HG02870 (cell line): ENCODE results near the gene MTTP.
"Not testable (repeated sequence)": the region's sequence is repeated elsewhere in the genome, so short reads cannot be mapped to it uniquely, and the experiment has no call there.

ENCODE experiments used
- ATAC-seq: cut with Tn5 transposase; IDR thresholded peaks from one replicate; pipeline ENCODE4 v1.9.1; 2021; ENCODE audit warnings: mild to moderate bottlenecking, moderate library complexity; ENCODE audit not compliant: unreplicated experiment

Gene MTTP

DNA sequence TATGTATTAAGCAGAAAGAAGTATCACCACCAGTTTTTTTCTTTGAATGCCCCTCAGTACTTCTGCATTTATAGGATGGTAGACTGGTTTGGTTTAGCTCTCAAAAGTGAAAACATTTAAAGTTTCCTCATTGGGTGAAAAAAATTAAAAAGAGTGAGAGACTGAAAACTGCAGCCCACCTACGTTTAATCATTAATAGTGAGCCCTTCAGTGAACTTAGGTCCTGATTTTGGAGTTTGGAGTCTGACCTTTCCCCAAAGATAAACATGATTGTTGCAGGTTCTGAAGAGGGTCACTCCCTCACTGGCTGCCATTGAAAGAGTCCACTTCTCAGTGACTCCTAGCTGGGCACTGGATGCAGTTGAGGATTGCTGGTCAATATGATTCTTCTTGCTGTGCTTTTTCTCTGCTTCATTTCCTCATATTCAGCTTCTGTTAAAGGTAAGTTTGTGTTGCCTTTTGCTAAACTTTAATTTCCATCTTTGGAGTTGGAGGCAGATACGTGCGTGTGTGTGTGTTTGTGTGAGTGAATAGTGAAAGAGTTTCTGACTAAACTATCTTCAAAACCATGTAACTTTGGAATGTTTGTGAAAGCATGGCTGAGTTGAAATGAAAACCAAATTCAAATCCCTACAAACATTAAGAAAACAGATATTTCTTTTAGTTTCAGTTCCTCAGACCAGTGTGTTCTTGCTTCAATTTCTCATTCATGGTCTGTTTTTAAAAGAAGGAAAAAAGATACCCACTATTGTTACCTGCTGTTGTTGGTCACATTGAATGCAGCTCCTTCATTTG lies at the start of gene MTTP:
MTTP (plus strand) TSS at position 295 of the 795 bp plus-strand sequence; CDS start at position 381, 86 bp downstream.
- peak; percentile 87 for ATAC-seq

DNA sequence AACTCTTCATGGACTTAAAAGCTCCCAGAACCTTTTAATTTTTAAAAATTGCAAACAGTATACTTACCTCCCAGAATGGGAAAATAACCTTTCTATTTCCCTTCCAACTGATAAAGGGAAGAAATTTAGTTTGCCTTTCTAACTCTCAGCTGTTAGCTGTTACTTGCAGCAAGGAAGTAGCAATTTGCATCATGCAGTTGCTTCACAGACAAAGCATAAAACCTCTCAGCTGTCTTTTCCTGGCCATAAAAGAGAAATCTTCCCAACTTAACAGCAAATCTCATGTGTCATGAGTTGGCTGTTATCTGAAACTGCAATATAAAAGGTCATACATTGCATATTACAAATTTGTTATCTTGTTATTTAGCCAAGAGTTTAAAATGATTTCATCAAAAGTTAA lies 45.4 kb upstream of the MTTP start:
- ATAC-seq, result no peak

DNA sequence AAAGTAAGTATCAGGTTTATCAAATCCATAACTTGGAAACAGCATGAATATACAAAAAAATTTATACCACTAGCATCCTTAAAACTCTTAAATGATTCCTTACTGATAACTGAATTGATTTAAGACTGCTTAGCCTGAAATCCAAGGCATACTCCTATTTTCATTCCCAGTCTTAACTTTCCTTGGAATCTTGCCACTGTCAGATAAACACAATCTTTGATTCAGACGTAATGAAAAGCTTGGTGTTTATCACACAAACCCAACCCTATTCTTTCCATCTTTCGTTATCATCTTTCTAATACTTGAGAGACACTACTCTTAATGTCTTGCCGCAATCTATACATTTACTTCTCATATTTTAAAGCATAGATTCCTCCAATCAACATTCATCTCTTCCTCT lies 44.7 kb upstream of the MTTP start:
- no peak for ATAC-seq

DNA sequence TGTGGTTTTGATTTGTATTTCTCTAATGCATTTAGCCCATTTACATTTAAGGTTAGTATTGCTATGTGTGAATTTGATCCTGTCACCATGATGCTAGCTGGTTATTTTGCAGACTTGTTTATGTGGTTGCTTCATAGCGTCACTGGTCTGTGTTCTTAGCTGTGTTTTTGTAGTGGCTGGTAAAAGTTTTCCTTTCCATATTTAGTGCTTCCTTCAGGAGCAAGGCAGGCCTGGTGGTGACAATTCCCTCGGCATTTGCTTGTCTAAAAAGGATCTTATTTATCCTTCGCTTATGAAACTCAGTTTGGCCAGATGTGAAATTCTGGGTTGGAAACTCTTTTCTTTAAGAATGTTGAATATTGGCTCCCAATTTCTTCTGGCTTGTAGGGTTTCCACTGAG lies 39.9 kb upstream of the MTTP start:
- ATAC-seq, result not testable (repeated sequence)

DNA sequence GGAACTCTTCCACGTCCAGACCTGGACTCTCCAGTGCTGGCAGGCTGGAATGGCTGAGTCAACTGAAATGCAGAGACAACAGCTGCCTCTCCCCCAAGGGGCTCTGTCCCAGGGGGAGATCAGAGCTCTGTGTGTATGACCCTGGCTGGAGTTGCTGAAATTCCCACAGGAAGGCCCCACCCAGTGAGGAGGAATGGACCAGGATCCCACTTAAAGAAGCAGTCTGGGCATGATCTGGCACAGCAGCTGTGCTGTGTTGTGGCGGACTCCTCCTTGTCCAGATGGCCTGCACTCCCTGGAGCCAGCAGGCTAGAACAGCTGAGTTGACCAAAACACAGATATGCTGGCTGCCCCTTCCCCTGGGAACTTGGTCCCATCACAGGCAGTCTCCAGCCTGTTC lies 38.4 kb upstream of the MTTP start:
- no peak for ATAC-seq

DNA sequence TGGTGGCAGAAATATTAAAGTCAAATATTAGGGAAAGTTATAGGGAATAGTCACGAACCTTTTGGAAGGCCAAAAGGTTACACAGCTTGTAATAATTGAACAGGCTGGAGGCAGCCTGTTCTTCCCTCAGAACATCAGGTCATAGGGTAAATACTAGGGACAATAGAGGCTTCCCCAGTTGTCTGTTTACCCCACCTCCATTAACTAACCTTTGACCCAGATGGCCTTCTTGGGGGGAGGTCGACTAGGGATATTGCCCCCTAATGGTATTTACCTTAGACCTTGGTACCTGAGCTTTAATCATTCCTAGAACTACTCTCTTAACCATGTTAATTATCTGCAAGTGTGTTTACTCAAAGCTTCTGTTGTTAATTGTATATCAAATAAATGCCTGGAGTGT lies 37.8 kb upstream of the MTTP start:
- ATAC-seq, result no peak

DNA sequence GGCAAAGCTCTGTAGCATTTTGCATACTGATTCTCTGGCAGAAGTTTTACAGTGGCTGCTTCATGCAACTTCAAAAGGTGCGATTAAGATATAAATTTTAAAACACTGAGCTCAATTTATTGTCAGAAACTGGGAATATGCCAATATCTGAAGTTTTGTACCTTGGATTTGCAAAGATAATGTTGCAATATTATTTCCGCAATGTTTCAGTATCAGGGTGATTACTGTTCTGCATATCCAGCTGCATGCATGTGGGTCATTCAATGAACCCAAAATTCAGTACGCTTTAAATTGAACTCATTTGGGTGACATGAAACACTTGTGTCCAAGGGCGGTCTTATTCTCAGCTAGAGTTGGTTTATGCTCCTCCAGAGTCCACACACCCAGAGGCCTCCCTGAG lies 37.0 kb upstream of the MTTP start:
- no peak for ATAC-seq

DNA sequence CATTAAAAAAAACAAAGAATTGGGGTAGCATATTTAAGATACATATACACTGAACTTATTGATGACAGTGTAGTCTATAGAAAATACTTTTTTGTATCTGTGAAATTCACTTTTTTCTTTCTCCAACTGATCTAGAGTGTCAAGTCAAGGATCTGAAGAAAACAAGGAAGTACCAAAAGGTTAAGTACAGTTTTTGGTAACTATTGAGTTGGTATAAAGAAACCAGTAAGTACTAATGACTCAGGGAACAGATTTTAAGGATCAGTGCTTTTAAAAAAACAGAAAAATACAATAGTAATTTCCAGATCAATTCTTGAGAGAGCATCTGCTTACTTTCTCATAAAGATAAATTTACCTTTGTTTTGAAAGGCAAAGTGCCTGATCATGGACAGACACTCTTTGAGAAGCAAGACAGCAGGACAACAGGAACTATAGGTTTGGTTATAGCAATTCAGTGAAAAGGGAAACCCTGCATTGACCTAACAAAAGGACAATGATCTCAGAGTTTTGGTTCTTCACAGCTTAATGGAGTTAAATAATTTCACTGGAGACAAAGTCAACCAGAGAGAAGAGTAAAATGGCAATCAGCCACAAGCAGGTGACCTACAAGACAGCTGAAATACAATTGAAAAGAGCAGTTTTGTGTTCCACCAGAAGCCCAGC lies 34.2 kb upstream of the MTTP start:
- ATAC-seq, result no peak

DNA sequence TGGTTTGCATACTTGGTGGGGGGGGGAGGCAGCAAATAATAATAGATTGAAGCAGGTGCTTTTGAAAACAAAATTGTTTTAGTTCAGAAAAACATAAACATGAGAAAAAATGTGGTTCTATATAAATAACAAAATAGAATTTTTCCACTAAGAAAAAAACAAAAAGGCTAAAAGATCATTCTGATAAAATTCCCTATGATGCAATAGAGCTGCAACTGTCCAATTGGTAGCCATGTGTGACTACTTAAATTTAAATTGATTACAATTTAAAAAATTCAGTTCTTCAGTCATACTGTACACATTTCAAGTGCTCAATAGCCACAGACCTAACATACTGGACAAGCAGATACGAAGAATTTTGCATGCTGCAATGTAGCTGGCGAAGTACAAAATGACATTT lies 21.8 kb upstream of the MTTP start:
- ATAC-seq, result no peak

DNA sequence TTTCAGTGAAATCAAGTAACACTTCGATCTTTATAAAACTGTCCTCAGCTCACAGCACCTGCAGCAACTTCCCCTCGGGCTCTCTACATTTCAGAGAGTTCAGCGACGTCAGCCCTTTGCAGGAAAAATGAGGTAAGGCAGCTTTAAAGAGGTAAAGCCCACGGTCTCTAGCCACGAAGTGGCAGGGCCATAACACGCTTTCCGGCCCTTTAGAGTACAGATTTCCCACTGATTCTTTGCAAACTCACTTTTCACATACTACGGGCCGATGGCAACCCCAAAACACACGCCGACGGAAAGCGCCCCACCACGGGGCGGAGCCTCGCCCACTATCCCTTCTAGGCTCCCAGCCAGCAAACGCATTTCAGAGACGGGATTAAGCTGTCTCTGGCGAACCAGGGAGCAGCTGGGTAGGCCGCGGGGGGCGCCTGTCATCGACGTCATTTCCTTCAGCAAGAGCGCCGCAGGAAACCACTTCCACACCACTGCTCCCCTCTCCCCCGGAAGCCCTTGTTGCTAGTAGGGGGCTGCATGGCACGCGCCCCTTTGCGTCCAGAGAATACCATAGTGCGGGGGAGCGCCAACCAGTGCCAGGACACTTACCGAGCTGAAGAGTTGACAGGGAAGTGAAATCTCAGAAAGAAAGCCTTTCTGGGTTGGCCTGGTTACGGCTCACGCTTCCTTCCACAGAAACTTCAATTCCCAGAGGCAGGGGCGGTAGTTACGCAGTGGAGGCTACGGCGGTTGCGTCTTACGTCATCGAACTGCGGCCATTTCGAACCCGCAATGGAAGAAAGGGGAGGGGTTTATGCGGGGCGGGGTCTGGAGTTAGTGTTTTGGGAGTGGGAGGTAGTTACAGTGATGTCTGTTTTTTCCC lies 11.1 kb upstream of the MTTP start, which contains the start of gene TRMT10A:
TRMT10A (minus strand) TSS at position 730 of the 877 bp plus-strand sequence. CDS start 4,701 bp downstream, outside the sequence.
- peak; percentile 95 for ATAC-seq

DNA sequence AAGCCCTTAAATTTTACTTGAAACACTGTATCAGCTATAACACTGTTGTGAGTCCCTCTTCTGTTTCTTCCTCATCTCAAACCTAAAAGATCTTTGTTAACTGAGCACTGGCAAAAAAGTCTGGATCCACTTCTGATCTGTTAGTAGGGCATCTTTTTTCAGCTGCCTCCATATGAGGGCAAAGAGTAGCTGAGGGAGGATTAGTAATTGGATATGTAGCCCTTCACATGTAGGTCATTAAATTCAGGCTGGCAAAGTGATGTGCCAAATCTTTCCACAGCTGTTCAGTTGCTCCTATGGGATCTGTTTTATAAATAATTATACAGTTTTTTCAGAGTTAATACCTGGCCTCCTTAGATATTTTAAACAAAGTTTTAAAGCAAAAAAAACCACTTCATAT lies 9.7 kb upstream of the MTTP start:
- ATAC-seq, result no peak

DNA sequence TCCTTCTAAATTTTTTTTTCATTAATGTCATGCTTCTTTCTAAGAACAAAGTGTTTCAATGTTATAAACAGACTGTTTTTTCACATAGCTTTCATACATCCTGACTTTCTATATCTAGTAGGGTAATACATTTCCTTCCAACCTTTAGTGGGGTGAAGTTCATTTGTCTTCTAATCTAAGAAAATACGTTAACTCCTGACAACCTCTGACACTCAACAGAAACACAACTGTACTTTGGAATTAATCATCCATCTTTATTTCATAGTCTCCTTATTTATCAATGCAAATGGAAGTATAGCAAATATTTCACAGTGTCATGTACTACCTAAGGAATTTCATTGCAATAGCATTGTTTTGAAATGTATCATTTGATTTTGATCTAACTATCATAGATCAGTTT lies 2.7 kb upstream of the MTTP start:
- ATAC-seq, result no peak

DNA sequence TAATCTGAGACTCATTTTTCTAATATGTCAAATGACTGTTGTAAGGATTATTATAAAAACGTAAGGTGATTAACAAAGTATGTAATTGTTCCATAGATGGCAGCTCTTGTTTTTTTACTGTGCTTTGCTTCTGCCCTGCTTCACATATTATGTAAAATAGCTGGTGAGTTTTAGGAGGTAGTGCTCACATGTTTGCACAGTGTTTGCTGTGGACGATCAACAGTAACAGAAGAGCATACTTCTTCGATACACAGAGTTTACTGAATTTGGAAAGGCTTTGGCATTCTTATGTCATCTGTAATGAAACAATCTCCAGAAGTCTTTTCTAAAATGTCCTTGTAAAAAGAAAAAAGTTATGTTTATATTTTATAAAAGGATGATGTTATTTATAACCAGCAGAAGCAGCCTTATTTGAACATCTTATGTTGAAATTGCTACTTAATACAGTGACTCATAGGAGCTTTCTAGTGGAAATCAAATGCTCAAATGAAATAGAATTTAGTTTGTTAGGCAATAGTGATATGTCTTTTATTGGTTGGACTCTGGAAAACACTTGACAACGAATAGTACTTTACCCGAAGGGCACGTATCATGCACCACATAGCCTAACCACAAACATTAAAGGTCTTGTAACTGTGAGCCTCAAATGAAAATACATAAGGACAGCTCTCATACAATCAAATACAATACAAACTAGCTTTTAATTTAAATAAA lies 1.9 kb upstream of the MTTP start:
- ATAC-seq, result no peak

DNA sequence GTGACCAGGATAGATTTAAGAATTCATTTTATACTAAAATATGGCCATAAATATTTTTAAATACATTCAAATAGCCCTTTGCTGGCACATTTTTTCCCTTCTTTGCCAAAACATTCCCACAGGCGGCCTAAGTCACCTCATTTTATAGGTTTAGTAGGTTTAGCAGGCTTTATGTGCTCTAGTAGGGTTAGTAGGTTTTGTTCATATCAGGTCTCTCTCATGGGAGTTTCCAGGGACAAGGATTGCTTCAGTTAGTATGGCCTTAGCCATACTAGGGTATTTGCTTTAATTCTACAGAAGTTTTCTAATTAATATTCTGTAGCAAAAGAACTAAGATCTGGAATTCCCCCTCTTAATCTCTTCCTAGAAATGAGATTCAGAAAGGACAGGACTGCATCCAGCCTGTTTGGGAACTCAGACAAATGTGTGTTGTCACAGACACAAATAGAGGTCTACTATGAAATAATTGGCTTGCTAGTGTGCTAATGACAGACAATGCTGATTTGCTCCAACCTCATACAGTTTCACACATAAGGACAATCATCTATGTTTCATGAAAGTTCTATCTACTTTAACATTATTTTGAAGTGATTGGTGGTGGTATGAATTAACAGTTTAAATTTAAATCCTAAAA lies 772 bp upstream of the MTTP start:
- no peak for ATAC-seq

DNA sequence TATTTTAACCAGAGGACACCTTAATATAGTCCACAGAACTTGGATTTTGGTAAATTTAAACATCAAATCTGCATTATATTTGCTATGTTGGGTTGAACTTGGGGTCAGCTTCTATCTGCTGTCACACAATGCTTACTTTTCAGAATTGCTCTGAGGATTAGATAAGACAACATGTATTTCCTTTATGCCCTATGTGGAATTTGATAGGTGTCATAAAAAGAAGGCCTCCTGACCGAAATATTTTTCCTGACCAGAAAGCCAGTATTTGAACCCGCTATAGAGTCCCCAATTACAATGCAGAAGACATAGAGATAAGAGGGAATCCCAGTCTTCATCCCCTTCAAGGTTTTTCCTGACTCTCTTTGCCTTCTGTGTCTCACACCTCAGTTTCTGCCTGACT lies 4.1 kb downstream of the MTTP start:
- no peak for ATAC-seq

DNA sequence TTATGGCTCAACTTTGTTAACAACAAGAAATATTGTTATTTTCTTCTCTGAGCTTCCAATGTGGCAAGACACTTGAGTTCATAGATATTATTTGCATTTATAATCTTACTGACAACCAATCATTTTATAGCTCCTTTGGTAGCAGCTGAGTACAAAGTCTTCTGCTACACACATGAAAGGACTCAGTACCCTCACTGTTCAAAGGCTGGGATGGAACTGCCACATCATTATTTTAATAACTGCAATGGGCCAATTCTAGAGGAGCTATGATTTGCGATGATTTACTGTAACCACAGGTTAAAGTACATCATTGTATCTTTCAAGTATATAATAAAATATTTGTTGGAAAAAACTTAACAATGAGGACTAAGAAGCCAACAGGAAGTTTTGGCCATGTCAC lies 10.9 kb downstream of the MTTP start:
- ATAC-seq, result no peak

DNA sequence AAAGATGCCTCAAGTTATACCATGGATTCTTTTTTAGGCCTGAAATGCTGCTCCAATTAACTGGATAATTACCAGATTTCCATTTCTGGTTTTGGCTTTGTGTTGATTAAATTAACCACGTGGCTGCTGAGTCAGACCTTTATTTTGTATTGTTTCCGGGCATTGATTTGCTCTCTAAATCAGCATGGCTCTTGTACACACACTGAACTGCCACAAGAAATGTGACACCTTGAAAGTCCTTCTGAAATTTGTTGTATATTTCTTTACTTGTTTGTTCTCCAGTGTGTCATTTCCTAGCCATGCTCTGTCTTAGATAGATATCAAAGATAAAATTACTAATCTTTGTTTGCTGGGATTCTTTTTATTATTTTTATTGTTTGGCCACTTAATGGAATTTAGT lies 11.7 kb downstream of the MTTP start:
- no peak for ATAC-seq

DNA sequence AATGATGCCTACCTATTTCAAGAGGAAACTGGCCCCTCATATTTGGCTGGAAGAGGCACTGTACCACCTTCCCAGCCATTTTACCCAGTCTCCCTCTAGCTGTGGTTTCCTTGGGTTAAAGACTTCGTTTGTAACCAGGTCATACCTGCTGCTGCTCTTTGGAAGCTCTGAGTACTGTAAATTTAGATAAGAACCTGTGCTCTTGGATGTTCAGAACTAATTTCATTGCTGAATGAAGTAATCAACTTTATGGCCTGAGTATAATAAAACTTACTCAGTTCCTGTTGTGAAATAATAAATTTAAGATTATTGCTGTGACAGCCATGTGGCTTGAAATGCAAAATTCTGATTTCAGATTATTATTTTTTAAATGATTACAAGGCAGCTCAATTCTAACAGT lies 12.2 kb downstream of the MTTP start:
- ATAC-seq, result no peak

DNA sequence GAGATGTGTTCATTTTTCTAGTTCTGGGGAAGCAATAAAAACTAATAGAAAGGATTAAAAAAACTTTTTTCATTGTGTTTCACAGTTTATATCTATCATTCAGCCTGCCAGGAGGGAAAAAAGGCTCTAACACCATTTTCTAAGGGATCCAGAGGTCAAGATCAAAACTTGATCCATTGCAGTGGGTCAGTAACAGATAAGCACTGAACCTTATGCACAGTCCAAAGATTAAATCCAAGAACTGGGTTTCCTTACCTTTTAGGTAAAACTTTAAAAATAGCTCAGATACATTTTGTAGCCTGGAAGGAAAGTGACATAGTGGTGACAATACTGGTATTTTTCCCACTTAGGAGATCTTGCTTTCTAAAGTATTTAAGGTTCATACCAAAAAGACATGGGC lies 12.7 kb downstream of the MTTP start:
- no peak for ATAC-seq

DNA sequence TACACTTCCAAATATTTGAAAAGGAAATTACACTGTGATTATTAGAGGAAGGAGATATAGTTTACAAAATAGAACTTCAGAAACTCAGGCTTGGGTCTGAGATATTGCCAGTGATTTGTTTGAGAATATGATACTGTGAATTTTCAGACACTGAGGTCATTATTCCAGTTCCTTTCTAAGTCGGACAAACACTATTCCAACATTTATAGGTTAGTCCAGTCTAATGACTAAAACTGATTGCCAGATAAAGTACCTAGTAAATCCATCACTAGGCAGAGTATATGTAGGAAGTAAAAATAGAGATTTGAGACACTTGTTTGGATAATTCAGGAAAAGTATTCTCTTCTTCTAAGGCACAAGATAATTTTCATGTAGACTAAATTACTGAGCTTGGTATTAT lies 13.2 kb downstream of the MTTP start:
- no peak for ATAC-seq
